Suprapubic skin (tissue), 4 donors: Measurements from ENCODE around the gene NPIPA2.
"Not testable (repeated sequence)": the region's sequence is repeated elsewhere in the genome, so short reads cannot be mapped to it uniquely, and the experiment has no call there.

Experiments used
- CTCF ChIP-seq, 2 donors: fragments of 200-600 bp in 1 of 2; fragments of 450-650 bp in 1 of 2; sonication (generic) in 1 of 2; IDR thresholded peaks; one replicate each; pipeline ENCODE4 v1.5.1; 2016 to 2019; ENCODE audit warnings: antibody characterized with exemption in 2 of 2, mild to moderate bottlenecking in 1 of 2, moderate library complexity in 1 of 2
- EP300 ChIP-seq: sonication (generic); formaldehyde crosslinking; IDR thresholded peaks from one replicate; pipeline ENCODE4 v1.6.1; 2017; ENCODE audit warnings: antibody characterized with exemption
- POLR2A ChIP-seq, 2 donors: fragments of 450-650 bp; IDR thresholded peaks; one replicate each; pipeline ENCODE4 v1.6.1; 2017; ENCODE audit warnings: antibody characterized with exemption in 2 of 2, mild to moderate bottlenecking in 2 of 2, moderate library complexity in 2 of 2
- POLR2AphosphoS5 ChIP-seq, 3 donors: sonication (generic); formaldehyde crosslinking; IDR thresholded peaks; one replicate each; pipeline ENCODE4 v1.6.1; 2017; ENCODE audit warnings: antibody characterized with exemption in 3 of 3

- TF ChIP-seq EP300; POLR2AphosphoS5 (IDR thresholded peaks at IDR 0.05); CTCF (IDR thresholded peaks at IDR 0.05); POLR2A (IDR thresholded peaks at IDR 0.05): not testable (repeated sequence)
Measured at GRCh38 chr16:14703156-14704011, 38.9 kb upstream of the NPIPA2 start, which contains the start of gene NPIPA3.
